Measurements from ENCODE around the gene ZNF598. TPM values are rescaled to one million over a fixed set of nuclear protein-coding genes. Genes with fewer than 3 reads are reported as not detected.

Gene ZNF598
- total RNA-seq, 2 donors from 2014 or later = 45.4 to 64.3 TPM

- peaks cover 6% of the 10 kb centered on the region for H3K36me3 ChIP-seq
- no peaks in the 10 kb centered on the region for H3K27me3 ChIP-seq
- no peak overlapping the region for H3K9ac ChIP-seq (ENCODE audit: low read depth in 2 of 2, low read length in 2 of 2)
- H3K27ac ChIP-seq = no peak overlapping the region
- H3K4me3 ChIP-seq = no peak overlapping the region
- H3K9me3 ChIP-seq = no peaks in the 10 kb centered on the region
- H3K4me1 ChIP-seq = peaks cover 9% of the 10 kb centered on the region
- intact Hi-C loops (cut with DNase I) = no loop called here
- DNase-seq = no peak
- TF ChIP-seq, protein P1, sequence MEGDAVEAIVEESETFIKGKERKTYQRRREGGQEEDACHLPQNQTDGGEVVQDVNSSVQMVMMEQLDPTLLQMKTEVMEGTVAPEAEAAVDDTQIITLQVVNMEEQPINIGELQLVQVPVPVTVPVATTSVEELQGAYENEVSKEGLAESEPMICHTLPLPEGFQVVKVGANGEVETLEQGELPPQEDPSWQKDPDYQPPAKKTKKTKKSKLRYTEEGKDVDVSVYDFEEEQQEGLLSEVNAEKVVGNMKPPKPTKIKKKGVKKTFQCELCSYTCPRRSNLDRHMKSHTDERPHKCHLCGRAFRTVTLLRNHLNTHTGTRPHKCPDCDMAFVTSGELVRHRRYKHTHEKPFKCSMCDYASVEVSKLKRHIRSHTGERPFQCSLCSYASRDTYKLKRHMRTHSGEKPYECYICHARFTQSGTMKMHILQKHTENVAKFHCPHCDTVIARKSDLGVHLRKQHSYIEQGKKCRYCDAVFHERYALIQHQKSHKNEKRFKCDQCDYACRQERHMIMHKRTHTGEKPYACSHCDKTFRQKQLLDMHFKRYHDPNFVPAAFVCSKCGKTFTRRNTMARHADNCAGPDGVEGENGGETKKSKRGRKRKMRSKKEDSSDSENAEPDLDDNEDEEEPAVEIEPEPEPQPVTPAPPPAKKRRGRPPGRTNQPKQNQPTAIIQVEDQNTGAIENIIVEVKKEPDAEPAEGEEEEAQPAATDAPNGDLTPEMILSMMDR (IDR thresholded peaks at IDR 0.05) = no peak
Observed at GRCh38 chr16:2056077-2056476, 46.5 kb upstream of the ZNF598 start.

- Histone ChIP-seq H3K36me3 (peaks cover 6% of the 10 kb centered on the region), H3K4me3 (no peak overlapping the region), H3K9me3 (no peaks in the 10 kb centered on the region), H3K4me1 (peaks cover 9% of the 10 kb centered on the region), H3K9ac (ENCODE audit: low read depth in 2 of 2, low read length in 2 of 2) (peak overlapping the region; percentile 58 to 61), H3K27ac (peak overlapping the region; percentile 55), H3K27me3 (no peaks in the 10 kb centered on the region)
- TF ChIP-seq, protein P1 (IDR thresholded peaks at IDR 0.05) = no peak
- intact Hi-C loops (cut with DNase I) = no loop called here
- DNase-seq = peak; percentile 91
Observed at GRCh38 chr16:2054543-2055245, 45.1 kb upstream of the ZNF598 start.

- Histone ChIP-seq H3K4me3 (no peak overlapping the region), H3K27me3 (no peaks in the 10 kb centered on the region), H3K36me3 (peaks cover 6% of the 10 kb centered on the region), H3K9ac (ENCODE audit: low read depth in 2 of 2, low read length in 2 of 2) (peak overlapping the region; percentile 58 to 61), H3K9me3 (no peaks in the 10 kb centered on the region), H3K4me1 (peaks cover 11% of the 10 kb centered on the region), H3K27ac (no peak overlapping the region)
- TF ChIP-seq, protein P1 (IDR thresholded peaks at IDR 0.05) = no peak
- intact Hi-C loops (cut with DNase I) = no loop called here
- no peak for DNase-seq
Observed at GRCh38 chr16:2053897-2054296, 44.3 kb upstream of the ZNF598 start.

DNA sequence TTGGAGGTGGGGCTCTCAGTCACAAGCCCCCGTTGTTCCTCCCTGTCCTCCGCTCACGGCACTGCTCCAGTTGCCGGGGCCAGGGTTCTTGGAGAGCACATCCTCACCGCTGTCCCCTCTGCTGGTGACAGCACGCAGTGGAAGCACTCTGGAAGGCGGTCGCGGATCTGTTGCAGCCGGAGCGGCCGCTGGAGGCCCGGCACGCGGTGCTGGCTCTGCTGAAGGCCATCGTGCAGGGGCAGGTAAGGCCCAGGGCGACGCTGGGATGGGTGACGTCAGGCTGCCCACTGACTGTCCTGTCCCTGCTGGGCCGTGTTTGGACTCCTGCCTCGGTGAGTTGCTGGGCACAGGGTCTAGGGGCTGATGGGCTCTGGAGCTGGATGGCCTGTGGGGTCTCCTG, 43.6 kb upstream of the ZNF598 start:
- no peak overlapping the region for H3K27ac ChIP-seq
- H3K4me3 ChIP-seq = no peak overlapping the region
- no peak overlapping the region for H3K9ac ChIP-seq (ENCODE audit: low read depth in 2 of 2, low read length in 2 of 2)
- H3K4me1 ChIP-seq = peaks cover 17% of the 10 kb centered on the region
- H3K9me3 ChIP-seq = no peaks in the 10 kb centered on the region
- intact Hi-C loops (cut with DNase I) = no loop called here
- TF ChIP-seq, protein P1 (IDR thresholded peaks at IDR 0.05) = no peak
- DNase-seq = no peak
- H3K36me3 ChIP-seq = peaks cover 6% of the 10 kb centered on the region
- H3K27me3 ChIP-seq = no peaks in the 10 kb centered on the region

DNA sequence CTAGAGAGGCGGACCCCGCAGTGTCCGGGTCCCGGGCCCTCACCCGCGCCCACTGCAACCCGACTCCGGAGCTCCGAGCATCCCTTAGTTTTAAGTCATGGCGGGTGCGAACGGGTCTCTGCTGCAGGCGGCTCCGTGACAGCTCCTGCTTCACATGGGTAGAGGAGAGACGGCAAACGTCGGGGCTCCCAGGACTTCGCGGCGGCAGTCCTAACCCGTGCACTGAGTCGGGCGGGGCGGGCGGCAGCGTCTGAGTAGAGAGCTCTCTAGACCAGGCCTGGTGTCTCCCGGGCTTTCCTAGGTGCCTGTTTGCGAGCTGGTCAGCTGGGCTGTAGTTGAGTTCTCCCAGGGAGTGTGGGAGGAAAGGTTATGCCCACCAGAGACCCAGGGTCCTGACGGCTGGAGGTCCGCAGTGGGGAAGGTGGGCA, 38.5 kb upstream of the ZNF598 start:
- DNase-seq = peak; percentile 52
- peak overlapping the region; percentile 97 for H3K4me3 ChIP-seq
- peaks cover 34% of the 10 kb centered on the region for H3K4me1 ChIP-seq
- no peaks in the 10 kb centered on the region for H3K36me3 ChIP-seq
- intact Hi-C loops (cut with DNase I) = no loop called here
- H3K27me3 ChIP-seq = no peaks in the 10 kb centered on the region
- no peaks in the 10 kb centered on the region for H3K9me3 ChIP-seq
- H3K27ac ChIP-seq = peak overlapping the region; percentile 77
- peak overlapping the region; percentile 80 to 82 for H3K9ac ChIP-seq (ENCODE audit: low read depth in 2 of 2, low read length in 2 of 2)
- TF ChIP-seq, protein P1 (IDR thresholded peaks at IDR 0.05) = no peak
